Neural cell (in vitro differentiated cells): Measurements from ENCODE around the gene CPE. TPM values are rescaled to one million over a fixed set of nuclear protein-coding genes. Genes with fewer than 3 reads are reported as not detected.

Experiments
- H2AFZ ChIP-seq: fragments of 200-600, 300-800 bp; sonication (generic), shearing (Covaris generic); 2 replicates; pipeline ENCODE4 v1.6.0; 2014; ENCODE audit warnings: low read depth, mild to moderate bottlenecking, antibody characterized with exemption, low read length, moderate library complexity
- H3F3A ChIP-seq: fragments of 200-600 bp; shearing (Covaris generic); 2 replicates; pipeline ENCODE4 v1.6.1; 2016; ENCODE audit warnings: mild to moderate bottlenecking, moderate library complexity, mixed read lengths, antibody characterized with exemption, low read length; ENCODE audit not compliant: insufficient read depth, poor library complexity, severe bottlenecking
- H3K27ac ChIP-seq: fragments of 200-600, 300-800 bp; sonication (generic), shearing (Covaris generic); 2 replicates; pipeline ENCODE4 v1.5.1; 2014; ENCODE audit warnings: mild to moderate bottlenecking, low read length, moderate library complexity
- H3K27me3 ChIP-seq: fragments of 300-800, 200-600 bp; sonication (generic), shearing (Covaris generic); 2 replicates; pipeline ENCODE4 v1.6.0; 2014; ENCODE audit warnings: mild to moderate bottlenecking, low read depth, low read length, moderate library complexity; ENCODE audit not compliant: insufficient read depth
- H3K36me3 ChIP-seq: fragments of 300-800, 200-600 bp; sonication (generic), shearing (Covaris generic); 2 replicates; pipeline ENCODE4 v1.5.1; 2014; ENCODE audit warnings: mild to moderate bottlenecking, antibody characterized with exemption, low read length, moderate library complexity; ENCODE audit not compliant: insufficient read depth
- H3K4me2 ChIP-seq: fragments of 300-800, 200-600 bp; sonication (generic), shearing (Covaris generic); 2 replicates; pipeline ENCODE4 v1.6.0; 2014; ENCODE audit warnings: mild to moderate bottlenecking, low read length
- H3K4me3 ChIP-seq: fragments of 300-800, 200-600 bp; sonication (generic), shearing (Covaris generic); 2 replicates; pipeline ENCODE4 v1.5.1; 2014; ENCODE audit warnings: mild to moderate bottlenecking, low read length, moderate library complexity
- H3K79me2 ChIP-seq: fragments of 200-600 bp; shearing (Covaris generic); replicated peaks from 2 replicates; pipeline ENCODE4 v1.6.0; 2014; ENCODE audit warnings: mild to moderate bottlenecking, low read length, moderate library complexity; ENCODE audit not compliant: insufficient read depth
- H3K9ac ChIP-seq: fragments of 300-800, 200-600 bp; sonication (generic), shearing (Covaris generic); 2 replicates; pipeline ENCODE4 v1.6.1; 2016; ENCODE audit warnings: mild to moderate bottlenecking, low read length, mixed read lengths
- H3K9me2 ChIP-seq: fragments of 200-600 bp; shearing (Covaris generic); 2 replicates; pipeline ENCODE4 v1.6.1; 2016; ENCODE audit warnings: mild to moderate bottlenecking, low read length, mixed read lengths; ENCODE audit not compliant: insufficient read depth
- H3K9me3 ChIP-seq: fragments of 200-600, 300-800 bp; sonication (generic), shearing (Covaris generic); 2 replicates; pipeline ENCODE4 v1.6.1; 2016; ENCODE audit warnings: mild to moderate bottlenecking, mixed run types, low read length, moderate library complexity, mixed read lengths
- H4K20me1 ChIP-seq: fragments of 200-600 bp; shearing (Covaris generic); 2 replicates; pipeline ENCODE4 v1.6.1; 2016; ENCODE audit warnings: mild to moderate bottlenecking, mixed run types; ENCODE audit not compliant: insufficient read depth
- CTCF ChIP-seq: fragments of 450-650 bp; IDR thresholded peaks from 2 replicates; pipeline ENCODE4 v1.5.1; 2014; ENCODE audit warnings: antibody characterized with exemption, mild to moderate bottlenecking, moderate library complexity; ENCODE audit not compliant: poor library complexity, severe bottlenecking
- EP300 ChIP-seq: fragments of 450-650 bp; conservative IDR thresholded peaks from 2 replicates; pipeline ENCODE4 v1.6.1; 2014; ENCODE audit warnings: antibody characterized with exemption, mild to moderate bottlenecking, moderate library complexity; ENCODE audit not compliant: poor library complexity, severe bottlenecking
- EZH2 ChIP-seq: fragments of 200-600, 300-800 bp; shearing (Covaris generic), sonication (generic); IDR thresholded peaks from 2 replicates; pipeline ENCODE4 v1.6.1; 2014; ENCODE audit warnings: antibody characterized with exemption, low read length, borderline replicate concordance, mild to moderate bottlenecking; ENCODE audit not compliant: insufficient read depth, poor library complexity, severe bottlenecking
- MXI1 ChIP-seq: fragments of 450-650 bp; conservative IDR thresholded peaks from 2 replicates; pipeline ENCODE4 v1.6.1; 2014; ENCODE audit warnings: antibody characterized with exemption, mild to moderate bottlenecking; ENCODE audit not compliant: poor library complexity, severe bottlenecking
- POLR2AphosphoS5 ChIP-seq: IDR thresholded peaks from 2 replicates; pipeline ENCODE4 v1.6.1; 2012
- RAD21 ChIP-seq: fragments of 450-650 bp; conservative IDR thresholded peaks from 2 replicates; pipeline ENCODE4 v1.6.1; 2014; ENCODE audit warnings: antibody characterized with exemption, mild to moderate bottlenecking, moderate library complexity
- REST ChIP-seq: IDR thresholded peaks from 2 replicates; pipeline ENCODE4 v1.6.1; 2012; ENCODE audit warnings: borderline replicate concordance
- SMC3 ChIP-seq: fragments of 450-650 bp; conservative IDR thresholded peaks from 2 replicates; pipeline ENCODE4 v1.6.1; 2014; ENCODE audit warnings: antibody characterized with exemption, mild to moderate bottlenecking, moderate library complexity; ENCODE audit not compliant: poor library complexity
- TAF1 ChIP-seq: IDR thresholded peaks from 2 replicates; pipeline ENCODE4 v1.6.1; 2012; ENCODE audit warnings: low read depth
- polyA plus RNA-seq: library from polyadenylated mRNA; depleted of rRNA; stranded (reverse); fragments of >200 nt; gene quantifications from 2 replicates; pipeline ENCODE4 v1.2.3, GENCODE V29; 2014

The CPE gene
- polyA plus RNA-seq, 1 donor from 2014 or later: 678 TPM

- H3K79me2 ChIP-seq: peaks cover 15% of the 10 kb centered on the region
- H3K36me3 ChIP-seq: peaks cover 14% of the 10 kb centered on the region
- no peak for TF ChIP-seq CTCF
- TF ChIP-seq TAF1: no peak
- no peak for TF ChIP-seq POLR2AphosphoS5
- TF ChIP-seq SMC3: no peak
- no peak for TF ChIP-seq REST
- no peak for TF ChIP-seq EZH2
- no peak for TF ChIP-seq MXI1
- TF ChIP-seq RAD21: no peak
- no peak for TF ChIP-seq EP300
- H2AFZ ChIP-seq: no peak overlapping the region
- H3K4me3 ChIP-seq: no peak overlapping the region
- H4K20me1 ChIP-seq: no peaks in the 10 kb centered on the region
- no peaks in the 10 kb centered on the region for H3K27me3 ChIP-seq
- H3K27ac ChIP-seq: no peak overlapping the region
- H3K9me2 ChIP-seq: no peaks in the 10 kb centered on the region
- peaks cover 5% of the 10 kb centered on the region for H3F3A ChIP-seq
- no peaks in the 10 kb centered on the region for H3K9me3 ChIP-seq
- H3K9ac ChIP-seq: no peak overlapping the region
- no peak overlapping the region for H3K4me2 ChIP-seq
These were observed 85.6 kb downstream of the CPE start for GRCh38 chr4:165464376-165464775.

DNA sequence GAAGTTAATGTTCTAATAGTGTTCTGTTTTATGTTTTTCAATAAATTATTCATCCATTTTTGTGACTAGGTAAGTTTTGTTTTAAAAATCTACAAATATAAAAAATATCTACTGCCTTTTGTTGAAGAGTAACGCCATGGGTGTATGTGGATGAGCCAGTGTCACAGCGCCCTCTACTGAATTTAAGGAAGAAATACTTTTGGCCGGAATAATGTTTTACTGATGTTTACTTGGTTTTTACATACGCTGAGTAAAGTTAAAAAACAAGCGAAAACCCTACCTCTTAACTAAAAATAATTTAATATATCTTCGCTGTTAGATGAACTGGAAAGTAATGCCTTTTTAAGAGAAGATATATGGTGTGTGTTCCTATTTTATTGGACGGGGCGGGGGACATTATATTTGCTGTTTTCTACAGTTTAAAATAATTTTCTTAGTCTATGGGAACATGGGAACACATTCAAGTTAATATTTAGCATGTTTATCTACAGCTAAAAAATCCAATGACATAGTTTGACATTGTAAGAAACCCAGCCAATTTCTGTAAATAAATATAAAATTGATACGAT lies 86.1 kb downstream of the CPE start:
- H4K20me1 ChIP-seq: no peaks in the 10 kb centered on the region
- no peak overlapping the region for H3K27ac ChIP-seq
- peaks cover 5% of the 10 kb centered on the region for H3F3A ChIP-seq
- TF ChIP-seq EZH2: no peak
- peak; percentile 94 for TF ChIP-seq RAD21
- TF ChIP-seq EP300: no peak
- TF ChIP-seq CTCF: peak; percentile 85
- TF ChIP-seq SMC3: peak; percentile 92
- no peak overlapping the region for H3K9ac ChIP-seq
- peaks cover 19% of the 10 kb centered on the region for H3K36me3 ChIP-seq
- H3K4me3 ChIP-seq: no peak overlapping the region
- H3K27me3 ChIP-seq: no peaks in the 10 kb centered on the region
- no peaks in the 10 kb centered on the region for H3K9me3 ChIP-seq
- H3K9me2 ChIP-seq: no peaks in the 10 kb centered on the region
- H3K79me2 ChIP-seq: peaks cover 15% of the 10 kb centered on the region
- H2AFZ ChIP-seq: no peak overlapping the region
- H3K4me2 ChIP-seq: no peak overlapping the region
